Stimulated activated naive B cell treated with anti-CD40 and anti-IgM and Interleukin-4, amounts not matched to agents 10 μg/mL and 1 μg/mL and 100 μg/mL, for 72 hours (primary cell): ENCODE measurements around the gene ZNF407.

Experiments used
- ATAC-seq, 2 donors: fragments of 150-1000 bp; cut with Tn5 transposase; replicated peaks; 2 replicates each; pipeline ENCODE4 v1.10.0; 2021; ENCODE audit warnings: moderate library complexity in 1 of 2
- DNase-seq: peaks from one replicate; pipeline ENCODE4 v3.0.0; 2021
- H3K27ac Mint-ChIP-seq: one replicate; pipeline ENCODE4 v1.8.0; 2022; ENCODE audit warnings: mild to moderate bottlenecking, mixed read lengths
- H3K27me3 Mint-ChIP-seq, 2 donors: one replicate each; pipeline ENCODE4 v1.8.0; 2022; ENCODE audit warnings: mixed read lengths in 2 of 2
- H3K36me3 Mint-ChIP-seq, 2 donors: one replicate each; pipeline ENCODE4 v1.8.0; 2022; ENCODE audit warnings: mixed read lengths in 2 of 2, mild to moderate bottlenecking in 1 of 2
- H3K4me1 Mint-ChIP-seq, 2 donors: one replicate each; pipeline ENCODE4 v1.8.0; 2022; ENCODE audit warnings: mixed read lengths in 2 of 2, mild to moderate bottlenecking in 1 of 2
- H3K4me3 Mint-ChIP-seq, 2 donors: one replicate each; pipeline ENCODE4 v1.8.0; 2022; ENCODE audit warnings: mild to moderate bottlenecking in 2 of 2, mixed read lengths in 2 of 2, moderate library complexity in 1 of 2
- H3K9me3 Mint-ChIP-seq, 2 donors: one replicate each; pipeline ENCODE4 v1.8.0; 2022; ENCODE audit warnings: mixed read lengths in 2 of 2, mild to moderate bottlenecking in 1 of 2

The ZNF407 gene

GRCh38 chr18:75112186-75113096 lies 514.8 kb downstream of the ZNF407 start:
- Mint-ChIP-seq H3K36me3 (no peaks in the 10 kb centered on the region), H3K27me3 (peaks cover 12 to 14% of the 10 kb centered on the region in 2 donors), H3K4me3 (no peak overlapping the region), H3K27ac (no peak overlapping the region), H3K9me3 (peaks cover 0 to 8% of the 10 kb centered on the region in 2 donors), H3K4me1 (no peaks in the 10 kb centered on the region)
- no peak for DNase-seq
- no peak for ATAC-seq

DNA sequence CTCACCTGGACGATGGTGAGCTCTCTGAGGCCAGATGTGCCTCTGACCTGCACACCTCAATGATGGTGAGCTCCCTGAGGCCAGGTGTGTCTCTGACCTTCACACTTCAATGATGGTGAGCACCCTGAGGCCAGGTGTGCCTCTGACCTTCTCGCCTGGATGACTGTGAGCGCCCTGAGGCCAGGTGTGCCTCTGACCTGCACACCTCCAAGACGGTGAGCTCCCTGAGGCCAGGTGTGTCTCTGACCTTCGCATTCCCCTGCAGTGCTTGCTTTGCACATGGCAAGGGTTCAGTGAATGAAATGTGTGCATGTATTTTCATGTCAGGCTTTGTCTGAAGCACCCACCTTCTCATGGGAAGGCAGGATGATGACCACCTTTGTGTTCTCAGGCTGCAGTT lies 515.8 kb downstream of the ZNF407 start:
- Mint-ChIP-seq H3K4me3 (no peak overlapping the region), H3K27ac (no peak overlapping the region)
- no peak for DNase-seq

DNA sequence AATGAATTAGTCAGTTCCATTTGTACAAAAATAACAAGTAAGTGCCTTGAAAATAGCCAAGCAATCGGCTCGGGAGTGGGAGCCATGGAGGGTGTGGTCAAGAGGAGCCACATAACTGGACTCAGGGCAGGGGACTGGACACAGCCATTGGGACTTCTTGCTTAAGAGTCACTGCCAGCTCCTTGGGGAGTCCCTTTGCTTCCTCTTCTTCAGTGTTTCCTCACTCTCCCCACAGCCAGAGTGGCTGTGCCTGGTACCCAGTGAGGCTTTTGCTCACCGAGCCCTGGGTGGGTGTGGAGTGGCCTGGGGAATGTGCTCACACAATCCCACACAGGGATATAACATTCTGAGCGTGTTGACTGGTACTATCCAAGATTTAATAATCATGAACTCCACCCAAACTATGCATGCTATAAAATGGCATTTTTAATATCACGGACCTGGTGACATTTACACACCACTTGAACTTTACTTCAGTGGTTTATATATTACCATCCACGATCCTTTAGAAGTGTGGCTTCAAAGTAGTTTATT lies 516.6 kb downstream of the ZNF407 start:
- DNase-seq: no peak
- H3K9me3 Mint-ChIP-seq: peaks cover 0 to 8% of the 10 kb centered on the region in 2 donors

More for the DNA sequence above, 515.8 kb downstream of the ZNF407 start:
- Mint-ChIP-seq H3K9me3 (peaks cover 0 to 8% of the 10 kb centered on the region in 2 donors), H3K4me1 (no peaks in the 10 kb centered on the region), H3K27me3 (peaks cover 7 to 12% of the 10 kb centered on the region in 2 donors), H3K36me3 (no peaks in the 10 kb centered on the region)
- no peak for ATAC-seq

More for the DNA sequence above, 516.6 kb downstream of the ZNF407 start:
- H3K4me1 Mint-ChIP-seq: no peaks in the 10 kb centered on the region
- no peaks in the 10 kb centered on the region for H3K36me3 Mint-ChIP-seq
- no peak overlapping the region for H3K27ac Mint-ChIP-seq
- H3K27me3 Mint-ChIP-seq: peaks cover 7 to 12% of the 10 kb centered on the region in 2 donors
- H3K4me3 Mint-ChIP-seq: no peak overlapping the region
- ATAC-seq: no peak
